Measurements from ENCODE around the gene MT3. TPM values are rescaled to one million over a fixed set of nuclear protein-coding genes. Genes with fewer than 3 reads are reported as not detected.
A peak's percentile ranks its signal among the peaks of the same experiment; 100 is the strongest.
"Not testable (repeated sequence)": the region's sequence is repeated elsewhere in the genome, so short reads cannot be mapped to it uniquely, and the experiment has no call there.

The MT3 gene
- total and polyA plus RNA-seq, 2 experiments from 2014 or later = not detected

- Mint-ChIP-seq H3K4me1 (peaks cover 48% of the 10 kb centered on the region), H3K27me3 (ENCODE audit: insufficient read depth, low read depth, poor library complexity) (peaks cover 89% of the 10 kb centered on the region), H3K4me3 (no peak overlapping the region), H3K27ac (no peak overlapping the region), H3K9me3 (peaks cover 11% of the 10 kb centered on the region; the same call in 1 of the 3 replicates), H3K36me3 (ENCODE audit: low read depth) (no peaks in the 10 kb centered on the region)
- Histone ChIP-seq H3K4me3 (no peak overlapping the region), H2AFZ (no peak overlapping the region), H3K4me1 (ENCODE audit: insufficient read depth) (peaks cover 55% of the 10 kb centered on the region), H3K9me2 (ENCODE audit: insufficient read depth) (no peaks in the 10 kb centered on the region; the same call in 1 of the 2 replicates), H3K79me2 (replicated peaks; ENCODE audit: insufficient read depth) (no peaks in the 10 kb centered on the region), H3K4me2 (no peak overlapping the region), H3K36me3 (ENCODE audit: insufficient read depth) (no peaks in the 10 kb centered on the region), H4K20me1 (replicated peaks; ENCODE audit: insufficient read depth) (0 out of 2 replicates have a peak, but pooled peaks cover 9% of the 10 kb centered on the region), H3F3A (replicated peaks; ENCODE audit: low read depth) (0 out of 2 replicates have a peak, but pooled peaks cover 6% of the 10 kb centered on the region), H3K27me3 (ENCODE audit: insufficient read depth) (peaks cover 100% of the 10 kb centered on the region), H3K27ac (ENCODE audit: low read depth) (no peak overlapping the region)
- ATAC-seq (no peak), DNase-seq (ENCODE audit: low spot score) (no peak)
- TF ChIP-seq POLR2AphosphoS5 (IDR thresholded peaks at IDR 0.05; ENCODE audit: low read depth) = no peak
These were observed 31.1 kb downstream of the MT3 start for GRCh38 chr16:56620339-56620897.

DNA sequence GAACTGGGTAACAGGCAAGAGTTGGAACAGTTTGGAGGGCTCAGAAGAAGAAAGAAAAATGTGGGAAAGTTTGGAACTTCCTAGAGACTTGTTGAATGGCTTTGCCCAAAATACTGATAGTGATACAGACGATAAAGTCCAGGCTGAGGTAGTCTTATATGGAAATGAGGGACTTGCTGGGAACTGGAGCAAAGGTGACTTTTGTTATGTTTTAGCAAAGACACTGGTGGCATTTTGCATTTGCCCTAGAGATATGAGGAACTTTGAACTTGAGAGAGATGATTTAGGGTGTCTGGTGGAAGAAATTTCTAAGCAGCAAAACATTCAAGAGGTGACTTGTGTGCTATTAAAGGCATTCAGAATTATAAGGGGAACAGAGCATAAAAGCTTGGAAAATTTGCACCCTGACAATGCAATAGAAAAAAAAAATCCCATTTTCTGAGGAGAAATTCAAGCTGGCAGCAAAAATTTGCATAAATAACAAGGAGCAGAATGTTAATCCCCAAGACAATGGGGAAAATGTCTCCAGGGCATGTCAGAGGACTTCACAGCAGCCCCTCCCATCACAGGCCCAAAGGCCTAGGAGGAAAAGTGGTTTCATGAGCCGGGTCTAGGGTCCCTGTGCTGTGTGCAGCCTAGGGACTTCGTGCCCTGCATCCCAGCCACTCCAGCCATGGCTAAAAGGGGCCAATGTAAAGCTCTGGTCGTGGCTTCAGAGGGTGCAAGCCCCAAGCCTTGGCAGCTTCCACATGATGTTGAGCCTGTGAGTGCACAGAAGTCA, 32.5 kb downstream of the MT3 start:
- H4K20me1 ChIP-seq (replicated peaks; ENCODE audit: insufficient read depth); H3K27ac Mint-ChIP-seq; H2AFZ ChIP-seq; DNase-seq (ENCODE audit: low spot score); H3K79me2 ChIP-seq (replicated peaks; ENCODE audit: insufficient read depth); H3K4me3 Mint-ChIP-seq; H3K36me3 Mint-ChIP-seq (ENCODE audit: low read depth); H3K27ac ChIP-seq (ENCODE audit: low read depth); H3K4me3 ChIP-seq; H3K9me2 ChIP-seq (ENCODE audit: insufficient read depth); H3K36me3 ChIP-seq (ENCODE audit: insufficient read depth); ATAC-seq: not testable (repeated sequence)
- 0 out of 2 replicates have a peak, but pooled peaks cover 11% of the 10 kb centered on the region for H3F3A ChIP-seq (replicated peaks; ENCODE audit: low read depth)
- peaks cover 88% of the 10 kb centered on the region for H3K27me3 Mint-ChIP-seq (ENCODE audit: insufficient read depth, low read depth, poor library complexity)
- peaks cover 53% of the 10 kb centered on the region for H3K4me1 ChIP-seq (ENCODE audit: insufficient read depth)
- H3K9me3 Mint-ChIP-seq = peaks cover 11% of the 10 kb centered on the region; the same call in 1 of the 3 replicates
- peak; percentile 15 for TF ChIP-seq EZH2 (IDR thresholded peaks at IDR 0.05; ENCODE audit: low read depth, unreplicated experiment)
- H3K4me1 Mint-ChIP-seq = peaks cover 58% of the 10 kb centered on the region
- H3K4me2 ChIP-seq = peak overlapping the region; percentile 65
- H3K27me3 ChIP-seq (ENCODE audit: insufficient read depth) = peaks cover 100% of the 10 kb centered on the region

DNA sequence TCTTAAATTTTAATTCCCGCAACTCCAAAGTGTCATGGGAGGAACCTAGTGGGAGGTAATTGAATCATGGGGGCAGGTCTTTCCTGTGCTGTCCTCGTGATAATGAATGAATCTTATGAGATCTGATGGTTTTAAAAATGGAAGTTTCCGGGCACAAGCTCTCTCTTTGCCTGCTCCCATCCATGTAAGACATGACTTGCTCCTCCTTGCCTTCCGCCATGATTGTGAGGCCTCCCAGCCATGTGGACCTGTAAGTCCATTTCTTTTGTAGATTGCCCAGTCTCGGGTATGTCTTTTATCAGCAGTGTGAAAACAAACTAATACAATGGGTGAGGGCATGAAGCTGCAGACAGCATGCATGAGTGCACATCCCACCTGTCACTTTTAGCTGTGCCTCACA, 33.9 kb downstream of the MT3 start:
- not testable (repeated sequence) for H3K27ac Mint-ChIP-seq; H3K4me3 Mint-ChIP-seq; H3K27ac ChIP-seq (ENCODE audit: low read depth); H3K4me2 ChIP-seq; H3K9me2 ChIP-seq (ENCODE audit: insufficient read depth); H2AFZ ChIP-seq; DNase-seq (ENCODE audit: low spot score); H3K36me3 ChIP-seq (ENCODE audit: insufficient read depth); H4K20me1 ChIP-seq (replicated peaks; ENCODE audit: insufficient read depth); H3K79me2 ChIP-seq (replicated peaks; ENCODE audit: insufficient read depth); ATAC-seq; H3K4me3 ChIP-seq
- peaks cover 100% of the 10 kb centered on the region for H3K27me3 ChIP-seq (ENCODE audit: insufficient read depth)
- Mint-ChIP-seq H3K4me1 (peaks cover 55% of the 10 kb centered on the region), H3K27me3 (ENCODE audit: insufficient read depth, low read depth, poor library complexity) (peaks cover 88% of the 10 kb centered on the region), H3K9me3 (peaks cover 11% of the 10 kb centered on the region; the same call in 1 of the 3 replicates), H3K36me3 (ENCODE audit: low read depth) (peaks cover 14% of the 10 kb centered on the region; the same call in 1 of the 3 replicates)
- 0 out of 2 replicates have a peak, but pooled peaks cover 11% of the 10 kb centered on the region for H3F3A ChIP-seq (replicated peaks; ENCODE audit: low read depth)
- H3K4me1 ChIP-seq (ENCODE audit: insufficient read depth) = peaks cover 44% of the 10 kb centered on the region

GRCh38 chr16:56623637-56624036, 34.3 kb downstream of the MT3 start:
- peaks cover 50% of the 10 kb centered on the region for H3K4me1 Mint-ChIP-seq
- H3K36me3 Mint-ChIP-seq (ENCODE audit: low read depth) = peaks cover 14% of the 10 kb centered on the region; the same call in 1 of the 3 replicates
- Histone ChIP-seq H3K4me1 (ENCODE audit: insufficient read depth) (peaks cover 40% of the 10 kb centered on the region), H3K4me3 (no peak overlapping the region), H3K9me2 (ENCODE audit: insufficient read depth) (no peaks in the 10 kb centered on the region; the same call in 1 of the 2 replicates), H2AFZ (no peak overlapping the region), H3F3A (replicated peaks; ENCODE audit: low read depth) (0 out of 2 replicates have a peak, but pooled peaks cover 8% of the 10 kb centered on the region), H3K79me2 (replicated peaks; ENCODE audit: insufficient read depth) (no peaks in the 10 kb centered on the region), H4K20me1 (replicated peaks; ENCODE audit: insufficient read depth) (peaks cover 5% of the 10 kb centered on the region; the same call in 1 of the 2 replicates), H3K27me3 (ENCODE audit: insufficient read depth) (peaks cover 100% of the 10 kb centered on the region), H3K36me3 (ENCODE audit: insufficient read depth) (no peaks in the 10 kb centered on the region), H3K4me2 (no peak overlapping the region), H3K27ac (ENCODE audit: low read depth) (no peak overlapping the region)
- H3K27me3 Mint-ChIP-seq (ENCODE audit: insufficient read depth, low read depth, poor library complexity) = peaks cover 88% of the 10 kb centered on the region
- peaks cover 11% of the 10 kb centered on the region; the same call in 1 of the 3 replicates for H3K9me3 Mint-ChIP-seq
- ATAC-seq = no peak
- no peak overlapping the region for H3K4me3 Mint-ChIP-seq
- no peak for DNase-seq (ENCODE audit: low spot score)
- no peak overlapping the region for H3K27ac Mint-ChIP-seq
- no peak for TF ChIP-seq CREB1 (CRISPR knock-in tag; IDR thresholded peaks at IDR 0.05; ENCODE audit: low read depth)
- TF ChIP-seq CTCF (conservative IDR thresholded peaks at IDR 0.05; ENCODE audit: low read depth in 2 of 2) = no peak

Measured in GM23338 (cell line).